MCF 10A (cell line): ENCODE measurements around the gene NTM. TPM values are rescaled to one million over a fixed set of nuclear protein-coding genes. Genes with fewer than 3 reads are reported as not detected.

Experiments
- BruUV-seq: library from RNA; stranded (reverse); fragments of 400-500 nt; replicated peaks from 2 replicates; lab custom pipeline; 2021; lab: Mats Ljungman, UMichigan
- CTCF ChIA-PET: fragments of 300-600 bp; sonication (Branson Sonifier 250); formaldehyde crosslinking; extraction: SDS; loops from one replicate; lab custom pipeline; 2021; ENCODE audit warnings: antibody characterized with exemption, inconsistent platforms; lab: Yijun Ruan, JAX
- POLR2A ChIA-PET: fragments of 300-600, 350-650 bp; sonication (Branson Sonifier 250); formaldehyde crosslinking; extraction: SDS; loops from one replicate; lab custom pipeline; 2020; ENCODE audit warnings: antibody characterized with exemption, inconsistent platforms; lab: Yijun Ruan, JAX
- DNase-seq: peaks from one replicate; pipeline ENCODE4 v3.0.0-alpha.2; 2018; ENCODE audit not compliant: unreplicated experiment
- H3K27ac Mint-ChIP-seq: one replicate; pipeline ENCODE4 v1.8.0; 2022; ENCODE audit warnings: mild to moderate bottlenecking, low read depth, mixed read lengths; ENCODE audit not compliant: unreplicated experiment
- H3K27me3 Mint-ChIP-seq: one replicate; pipeline ENCODE4 v1.8.0; 2022; ENCODE audit warnings: mixed read lengths; ENCODE audit not compliant: insufficient read depth, unreplicated experiment
- H3K36me3 Mint-ChIP-seq: one replicate; pipeline ENCODE4 v1.8.0; 2022; ENCODE audit warnings: mild to moderate bottlenecking, moderate library complexity, mixed read lengths; ENCODE audit not compliant: insufficient read depth, unreplicated experiment
- H3K4me1 Mint-ChIP-seq: one replicate; pipeline ENCODE4 v1.8.0; 2022; ENCODE audit warnings: mixed read lengths; ENCODE audit not compliant: insufficient read depth, unreplicated experiment
- H3K4me3 Mint-ChIP-seq: one replicate; pipeline ENCODE4 v1.8.0; 2022; ENCODE audit warnings: mild to moderate bottlenecking, moderate library complexity, mixed read lengths; ENCODE audit not compliant: unreplicated experiment
- H3K9me3 Mint-ChIP-seq: one replicate; pipeline ENCODE4 v1.8.0; 2022; ENCODE audit warnings: mixed read lengths; ENCODE audit not compliant: unreplicated experiment
- CTCF ChIP-seq: fragments of 200-600 bp; IDR thresholded peaks from one replicate; pipeline ENCODE4 v1.8.0; 2022; ENCODE audit warnings: antibody characterized with exemption, mild to moderate bottlenecking; ENCODE audit not compliant: unreplicated experiment
- intact Hi-C: fragments of 100-400 bp; cut with micrococcal nuclease; formaldehyde crosslinking; loops from 2 replicates; pipeline ENCODE4 v1.14.1; 2022
- total RNA-seq: library from RNA; stranded (reverse); gene quantifications from 2 replicates; pipeline ENCODE4 v1.2.3, GENCODE V29; 2022

The NTM gene
- total RNA-seq, 1 experiment from 2014 or later: not detected

DNA sequence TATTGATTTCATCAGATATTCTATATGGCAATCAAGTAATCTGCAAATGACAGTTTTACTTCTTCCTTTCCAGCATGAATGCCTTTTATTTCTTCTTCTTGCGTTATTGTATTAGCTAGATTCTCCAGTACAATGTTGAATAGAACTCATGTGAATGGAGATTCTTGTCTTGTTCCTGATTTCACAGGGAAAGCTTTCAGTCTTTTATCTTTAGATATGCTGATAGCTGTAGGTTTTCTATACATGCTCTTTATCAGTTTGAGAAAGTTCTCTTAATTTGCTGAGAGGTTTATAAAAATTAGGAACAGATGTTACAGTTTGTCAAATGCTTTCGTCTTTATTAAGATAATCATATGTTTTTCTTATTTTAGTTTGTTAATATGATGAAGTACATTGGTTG, 347.2 kb downstream of the NTM start:
- Mint-ChIP-seq H3K36me3 (no peaks in the 10 kb centered on the region), H3K4me1 (no peaks in the 10 kb centered on the region), H3K4me3 (no peak overlapping the region), H3K27ac (no peak overlapping the region), H3K27me3 (no peaks in the 10 kb centered on the region), H3K9me3 (peaks cover 46% of the 10 kb centered on the region)
- ChIA-PET CTCF (interaction anchor here (0.7 kb wide), 1 partner anchor 253 kb away, joined by 3 read pairs; no protein-coding TSS in a partner anchor), POLR2A (no interaction called here)
- no peak for TF ChIP-seq CTCF
- no peak for DNase-seq
- intact Hi-C loops: no loop called here
- no TSS peak for BruUV-seq

DNA sequence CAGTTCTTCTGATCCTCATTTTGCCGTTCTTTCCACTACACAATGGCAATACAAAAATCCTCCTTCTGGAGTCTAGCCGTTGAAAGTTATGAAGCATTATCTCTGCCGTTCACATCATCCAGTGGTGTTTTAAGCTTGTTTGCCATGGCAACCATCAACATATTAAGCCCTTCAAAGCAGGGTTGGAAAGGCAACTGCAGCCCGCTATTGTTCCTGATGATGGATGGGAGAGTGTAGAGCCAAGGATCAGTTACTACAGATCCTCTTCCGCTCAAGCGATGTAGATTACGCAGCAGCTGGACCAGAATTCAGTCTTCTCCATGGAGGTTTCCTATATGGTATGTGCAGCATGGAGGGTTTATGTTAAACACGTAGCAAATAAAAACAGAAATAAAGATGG, 352.7 kb downstream of the NTM start:
- ChIA-PET POLR2A (interaction anchor here (0.6 kb wide), 1 partner anchor 224 kb away, joined by 3 read pairs; no protein-coding TSS in a partner anchor), CTCF (interaction anchor here (1.6 kb wide), 1 partner anchor 28 kb away, joined by 5 read pairs; no protein-coding TSS in a partner anchor)
- Mint-ChIP-seq H3K27ac (no peak overlapping the region), H3K4me3 (no peak overlapping the region), H3K4me1 (no peaks in the 10 kb centered on the region), H3K27me3 (no peaks in the 10 kb centered on the region), H3K9me3 (peaks cover 42% of the 10 kb centered on the region), H3K36me3 (no peaks in the 10 kb centered on the region)
- DNase-seq: no peak
- intact Hi-C loops: no loop called here
- no peak for TF ChIP-seq CTCF
- BruUV-seq: no TSS peak

- intact Hi-C loops: no loop called here
- ChIA-PET CTCF (interaction anchor here (0.6 kb wide), 1 partner anchor 51 kb away, joined by 3 read pairs; no protein-coding TSS in a partner anchor), POLR2A (no interaction called here)
- Mint-ChIP-seq H3K27ac (no peak overlapping the region), H3K36me3 (no peaks in the 10 kb centered on the region), H3K4me3 (no peak overlapping the region), H3K4me1 (no peaks in the 10 kb centered on the region), H3K27me3 (no peaks in the 10 kb centered on the region), H3K9me3 (peaks cover 34% of the 10 kb centered on the region)
- TF ChIP-seq CTCF: no peak
- no peak for DNase-seq
- BruUV-seq: no TSS peak
Observed at GRCh38 chr11:131724436-131724975, 354.1 kb downstream of the NTM start.

DNA sequence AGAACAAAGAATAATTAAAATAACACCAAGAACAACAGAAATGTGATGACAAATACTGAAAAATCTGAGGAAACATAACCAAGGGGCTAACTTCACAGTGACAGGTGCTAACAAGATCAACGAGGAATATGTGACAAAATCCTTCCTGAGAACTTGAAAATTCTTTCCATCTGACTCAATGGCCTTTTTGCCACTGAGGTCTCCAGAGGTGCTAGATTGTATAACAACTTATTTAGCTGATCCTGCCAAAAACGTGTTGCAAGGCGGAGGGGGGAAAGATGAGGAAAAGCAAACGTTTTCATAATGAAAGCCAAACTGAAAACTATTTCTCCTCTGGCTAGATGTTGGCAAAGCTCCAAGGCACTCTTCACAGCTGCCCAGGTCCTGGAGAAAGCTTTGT, 364.5 kb downstream of the NTM start:
- ChIA-PET CTCF (interaction anchor here (2.6 kb wide), 1 partner anchor 13 kb away, joined by 11 read pairs; no protein-coding TSS in a partner anchor), POLR2A (no interaction called here)
- H3K27ac Mint-ChIP-seq: no peak overlapping the region
- H3K4me1 Mint-ChIP-seq: no peaks in the 10 kb centered on the region
- no peak for DNase-seq
- no peaks in the 10 kb centered on the region for H3K27me3 Mint-ChIP-seq
- H3K4me3 Mint-ChIP-seq: no peak overlapping the region
- intact Hi-C loops: no loop called here
- TF ChIP-seq CTCF: no peak
- BruUV-seq: no TSS peak
- peaks cover 48% of the 10 kb centered on the region for H3K9me3 Mint-ChIP-seq
- H3K36me3 Mint-ChIP-seq: no peaks in the 10 kb centered on the region
